ENCODE measurements around the gene RBM14. TPM values are rescaled to one million over a fixed set of nuclear protein-coding genes. Genes with fewer than 3 reads are reported as not detected.

The RBM14 gene
- total and polyA plus RNA-seq, 10 of the 15 experiments (the other 5 are each of a cell fraction or from before 2014, with no cell fraction given), result 5.4 to 140 (median 44.5) TPM

DNA sequence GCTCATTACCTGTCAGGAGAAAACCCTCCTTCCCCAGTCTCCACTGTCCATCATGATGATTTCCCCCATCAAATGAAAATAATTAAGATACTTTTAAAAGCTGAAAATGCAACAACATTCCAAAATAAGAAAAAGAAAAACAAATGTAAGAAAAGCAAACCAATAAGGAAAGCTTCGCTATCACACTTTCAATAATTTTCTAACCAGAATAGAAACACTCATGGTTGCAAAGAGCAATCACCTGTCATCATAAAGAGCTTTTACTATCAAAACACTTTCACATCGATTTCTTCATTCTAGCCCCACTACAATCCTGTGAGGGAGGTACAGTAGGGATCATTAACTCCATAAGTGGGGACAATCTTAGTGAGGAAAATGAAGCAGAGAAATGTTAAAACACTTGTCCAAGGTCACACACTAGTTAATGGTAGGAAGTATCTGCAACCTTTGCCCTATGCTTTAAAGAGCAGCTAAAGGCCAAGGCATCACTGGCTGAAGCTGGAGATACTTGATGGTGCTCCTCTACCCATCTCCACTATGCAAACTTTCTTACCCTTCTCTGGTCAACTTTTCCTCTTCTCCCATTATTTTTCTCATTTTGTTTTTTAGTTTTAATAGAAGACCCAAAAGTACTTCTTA is 58.7 kb downstream of the RBM14 start (continued):
- TF ChIP-seq, protein P1, sequence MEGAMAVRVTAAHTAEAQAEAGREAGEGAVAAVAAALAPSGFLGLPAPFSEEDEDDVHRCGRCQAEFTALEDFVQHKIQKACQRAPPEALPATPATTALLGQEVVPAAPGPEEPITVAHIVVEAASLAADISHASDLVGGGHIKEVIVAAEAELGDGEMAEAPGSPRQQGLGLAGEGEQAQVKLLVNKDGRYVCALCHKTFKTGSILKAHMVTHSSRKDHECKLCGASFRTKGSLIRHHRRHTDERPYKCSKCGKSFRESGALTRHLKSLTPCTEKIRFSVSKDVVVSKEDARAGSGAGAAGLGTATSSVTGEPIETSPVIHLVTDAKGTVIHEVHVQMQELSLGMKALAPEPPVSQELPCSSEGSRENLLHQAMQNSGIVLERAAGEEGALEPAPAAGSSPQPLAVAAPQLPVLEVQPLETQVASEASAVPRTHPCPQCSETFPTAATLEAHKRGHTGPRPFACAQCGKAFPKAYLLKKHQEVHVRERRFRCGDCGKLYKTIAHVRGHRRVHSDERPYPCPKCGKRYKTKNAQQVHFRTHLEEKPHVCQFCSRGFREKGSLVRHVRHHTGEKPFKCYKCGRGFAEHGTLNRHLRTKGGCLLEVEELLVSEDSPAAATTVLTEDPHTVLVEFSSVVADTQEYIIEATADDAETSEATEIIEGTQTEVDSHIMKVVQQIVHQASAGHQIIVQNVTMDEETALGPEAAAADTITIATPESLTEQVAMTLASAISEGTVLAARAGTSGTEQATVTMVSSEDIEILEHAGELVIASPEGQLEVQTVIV (IDR thresholded peaks at IDR 0.05; ENCODE audit: borderline replicate concordance, partially characterized antibody), result no peak
- TF ChIP-seq, protein P2, sequence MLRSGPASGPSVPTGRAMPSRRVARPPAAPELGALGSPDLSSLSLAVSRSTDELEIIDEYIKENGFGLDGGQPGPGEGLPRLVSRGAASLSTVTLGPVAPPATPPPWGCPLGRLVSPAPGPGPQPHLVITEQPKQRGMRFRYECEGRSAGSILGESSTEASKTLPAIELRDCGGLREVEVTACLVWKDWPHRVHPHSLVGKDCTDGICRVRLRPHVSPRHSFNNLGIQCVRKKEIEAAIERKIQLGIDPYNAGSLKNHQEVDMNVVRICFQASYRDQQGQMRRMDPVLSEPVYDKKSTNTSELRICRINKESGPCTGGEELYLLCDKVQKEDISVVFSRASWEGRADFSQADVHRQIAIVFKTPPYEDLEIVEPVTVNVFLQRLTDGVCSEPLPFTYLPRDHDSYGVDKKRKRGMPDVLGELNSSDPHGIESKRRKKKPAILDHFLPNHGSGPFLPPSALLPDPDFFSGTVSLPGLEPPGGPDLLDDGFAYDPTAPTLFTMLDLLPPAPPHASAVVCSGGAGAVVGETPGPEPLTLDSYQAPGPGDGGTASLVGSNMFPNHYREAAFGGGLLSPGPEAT (IDR thresholded peaks at IDR 0.05; ENCODE audit: low read depth), result no peak
- TF ChIP-seq HCFC1 (IDR thresholded peaks at IDR 0.05; ENCODE audit: low read length), result no peak
- TF ChIP-seq JUNB (IDR thresholded peaks at IDR 0.05), result no peak
- TF ChIP-seq RAD21 (IDR thresholded peaks at IDR 0.05; ENCODE audit: insufficient read depth, low read depth, low read length), result no peak
- TF ChIP-seq BRCA1 (IDR thresholded peaks at IDR 0.05; ENCODE audit: low read depth, low read length), result no peak
- TF ChIP-seq TCF7 (IDR thresholded peaks at IDR 0.05; ENCODE audit: borderline replicate concordance), result no peak
